ENCODE measurements around the gene FREM1.

DNA sequence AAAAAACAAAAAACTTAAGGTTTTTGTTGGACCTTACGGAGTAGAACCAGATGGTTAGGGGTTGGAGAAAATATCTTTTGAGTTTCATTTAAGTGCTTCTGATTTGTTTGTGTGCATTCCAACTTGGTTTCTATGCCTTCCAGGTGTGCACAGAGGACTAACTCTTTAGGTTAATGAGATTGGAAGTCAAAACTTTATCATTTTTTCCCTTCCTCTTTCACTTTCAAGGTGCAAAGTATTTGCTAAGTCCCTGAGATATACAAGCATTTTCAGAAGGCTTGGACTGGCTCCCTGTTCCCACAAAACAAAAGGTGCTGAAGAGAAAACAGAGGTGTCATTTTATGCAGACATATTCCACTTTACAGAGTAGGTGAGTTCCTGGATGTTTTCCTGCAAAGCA, 157.4 kb downstream of the FREM1 start:
- no peak for TF ChIP-seq RAD21 (IDR thresholded peaks at IDR 0.05; ENCODE audit: low read length)
- TF ChIP-seq CTCF (IDR thresholded peaks at IDR 0.05), result no peak
- TF ChIP-seq SIN3A (IDR thresholded peaks at IDR 0.05; ENCODE audit: borderline replicate concordance, low read depth, low read length), result no peak
- no peak for TF ChIP-seq POLR2AphosphoS5 (IDR thresholded peaks at IDR 0.05; ENCODE audit: low read depth, low read length)
- TF ChIP-seq SMC3 (IDR thresholded peaks at IDR 0.05; ENCODE audit: low read depth, low read length), result no peak
- TF ChIP-seq CHD2 (IDR thresholded peaks at IDR 0.05; ENCODE audit: low read length, partially characterized antibody), result no peak
- no peak for TF ChIP-seq EP300 (IDR thresholded peaks at IDR 0.05; ENCODE audit: borderline replicate concordance in 1 of 2, low read depth in 1 of 2, low read length in 1 of 2)
- TF ChIP-seq MEF2A (IDR thresholded peaks at IDR 0.05; ENCODE audit: borderline replicate concordance, low read depth), result no peak
- TF ChIP-seq MAX (IDR thresholded peaks at IDR 0.05; ENCODE audit: low read depth), result no peak
- TF ChIP-seq TAF1 (IDR thresholded peaks at IDR 0.05; ENCODE audit: borderline replicate concordance, low read depth, low read length), result no peak
- TF ChIP-seq TEAD4 (IDR thresholded peaks at IDR 0.05; ENCODE audit: borderline replicate concordance, insufficient read depth), result no peak
- TF ChIP-seq RFX5 (IDR thresholded peaks at IDR 0.05; ENCODE audit: low read length), result no peak
- no peak for TF ChIP-seq FOXM1 (IDR thresholded peaks at IDR 0.05; ENCODE audit: low read depth)
